ENCODE results near the gene MERTK. TPM values are rescaled to one million over a fixed set of nuclear protein-coding genes. Genes with fewer than 3 reads are reported as not detected.
A peak's percentile ranks its signal among the peaks of the same experiment; 100 is the strongest.

The MERTK gene
- total RNA-seq, 6 experiments from 2014 or later: 10.6 to 18.3 (median 13.1) TPM

GRCh38 chr2:111897630-111897923 is 830 bp upstream of the MERTK start:
- Histone ChIP-seq H3K4me1 (peaks cover 0 to 34% (median 15%) of the 10 kb centered on the region in 4 donors), H3K27ac (peak overlapping the region; percentile 62 to 68 (median 65)), H3K4me3 (peak overlapping the region; percentile 67 to 82 (median 76)), H3K36me3 (no peaks in the 10 kb centered on the region), H3K27me3 (no peaks in the 10 kb centered on the region), H3K9me3 (no peaks in the 10 kb centered on the region)
- TF ChIP-seq, protein P1, sequence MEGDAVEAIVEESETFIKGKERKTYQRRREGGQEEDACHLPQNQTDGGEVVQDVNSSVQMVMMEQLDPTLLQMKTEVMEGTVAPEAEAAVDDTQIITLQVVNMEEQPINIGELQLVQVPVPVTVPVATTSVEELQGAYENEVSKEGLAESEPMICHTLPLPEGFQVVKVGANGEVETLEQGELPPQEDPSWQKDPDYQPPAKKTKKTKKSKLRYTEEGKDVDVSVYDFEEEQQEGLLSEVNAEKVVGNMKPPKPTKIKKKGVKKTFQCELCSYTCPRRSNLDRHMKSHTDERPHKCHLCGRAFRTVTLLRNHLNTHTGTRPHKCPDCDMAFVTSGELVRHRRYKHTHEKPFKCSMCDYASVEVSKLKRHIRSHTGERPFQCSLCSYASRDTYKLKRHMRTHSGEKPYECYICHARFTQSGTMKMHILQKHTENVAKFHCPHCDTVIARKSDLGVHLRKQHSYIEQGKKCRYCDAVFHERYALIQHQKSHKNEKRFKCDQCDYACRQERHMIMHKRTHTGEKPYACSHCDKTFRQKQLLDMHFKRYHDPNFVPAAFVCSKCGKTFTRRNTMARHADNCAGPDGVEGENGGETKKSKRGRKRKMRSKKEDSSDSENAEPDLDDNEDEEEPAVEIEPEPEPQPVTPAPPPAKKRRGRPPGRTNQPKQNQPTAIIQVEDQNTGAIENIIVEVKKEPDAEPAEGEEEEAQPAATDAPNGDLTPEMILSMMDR (IDR thresholded peaks at IDR 0.05): no peak
- TF ChIP-seq POLR2A (IDR thresholded peaks at IDR 0.05): no peak
- no peak for ATAC-seq
- DNase-seq: no peak
- intact Hi-C loops (cut with DNase I): no loop called here
- WGBS (ENCODE audit: insufficient coverage, low coverage, low lambda C conversion rate, missing lambda C conversion rate): 4% methylated on average over 7 of the region's 7 CpGs

GRCh38 chr2:111898703-111899514 is 502 bp downstream of the MERTK start:
- Histone ChIP-seq H3K4me1 (peaks cover 0 to 32% (median 14%) of the 10 kb centered on the region in 4 donors), H3K9me3 (no peaks in the 10 kb centered on the region), H3K36me3 (no peaks in the 10 kb centered on the region), H3K27me3 (no peaks in the 10 kb centered on the region), H3K27ac (peak overlapping the region; percentile 65 to 79 (median 65)), H3K4me3 (peak overlapping the region; percentile 67 to 82 (median 76))
- peak in 2 of 3 donors; percentile 53 to 64 for DNase-seq
- ATAC-seq: peak; percentile 14 to 26 (median 22)
- intact Hi-C loops (cut with DNase I): no loop called here
- WGBS (ENCODE audit: insufficient coverage, low coverage, low lambda C conversion rate, missing lambda C conversion rate): 0% methylated on average over 12 of the region's 70 CpGs
- no peak for TF ChIP-seq POLR2A (IDR thresholded peaks at IDR 0.05)
- TF ChIP-seq, protein P1 (IDR thresholded peaks at IDR 0.05): no peak

DNA sequence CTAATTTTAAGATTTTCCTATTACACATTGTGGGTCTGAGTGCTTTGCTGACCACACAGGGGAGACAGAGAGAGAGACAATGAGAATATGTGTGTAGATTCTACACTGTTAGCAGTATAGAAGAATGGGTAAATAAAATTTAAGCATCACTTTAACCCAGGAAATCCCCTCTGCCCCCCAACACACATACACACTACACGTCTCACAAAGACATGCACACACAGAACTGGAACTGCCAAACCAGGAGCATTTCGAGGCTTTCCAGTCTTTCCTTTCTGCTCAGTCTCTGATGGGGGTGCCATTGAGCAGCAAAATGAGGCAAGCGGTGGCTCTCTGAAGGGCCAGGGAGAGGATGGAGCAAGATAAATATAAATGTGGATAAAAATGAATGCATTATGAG is 2.5 kb downstream of the MERTK start:
- Histone ChIP-seq H3K27me3 (no peaks in the 10 kb centered on the region), H3K36me3 (no peaks in the 10 kb centered on the region), H3K4me3 (peak overlapping the region in 2 of 3 donors; percentile 76 to 82), H3K27ac (peak overlapping the region in 1 of 3 donors; percentile 15), H3K9me3 (no peaks in the 10 kb centered on the region), H3K4me1 (peaks cover 0 to 34% (median 14%) of the 10 kb centered on the region in 4 donors)
- TF ChIP-seq, protein P1 (IDR thresholded peaks at IDR 0.05): peak; percentile 35 to 56 (median 48)
- no peak for TF ChIP-seq POLR2A (IDR thresholded peaks at IDR 0.05)
- peak in 1 of 3 donors; percentile 34 for DNase-seq
- ATAC-seq: peak in 2 of 4 donors; percentile 7 to 11
- WGBS (ENCODE audit: insufficient coverage, low coverage, low lambda C conversion rate, missing lambda C conversion rate): 0% methylated on average over 3 of the region's 3 CpGs
- intact Hi-C loops (cut with DNase I): no loop called here

DNA sequence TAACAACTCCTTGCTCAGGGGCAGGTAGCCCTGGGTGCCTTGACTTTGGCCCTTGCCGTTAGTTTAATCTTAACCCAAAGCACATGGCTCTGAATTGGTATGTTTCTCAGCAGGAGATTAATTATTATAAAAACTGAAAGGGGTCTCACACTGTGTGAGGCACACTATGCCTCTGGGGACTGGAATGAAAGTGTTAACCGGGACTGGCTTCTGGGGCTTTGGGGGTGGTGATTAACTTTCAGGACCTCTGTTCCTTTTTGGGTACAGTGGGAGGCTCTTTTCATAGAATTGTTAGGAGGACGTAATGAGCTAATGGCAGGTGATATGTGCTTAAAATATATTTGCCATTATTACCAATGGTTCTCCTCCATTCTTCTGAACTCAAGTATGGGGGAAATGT is 5.1 kb downstream of the MERTK start:
- no peak overlapping the region for H3K27ac ChIP-seq
- WGBS (ENCODE audit: insufficient coverage, low coverage, low lambda C conversion rate, missing lambda C conversion rate): 57% methylated on average over 3 of the region's 3 CpGs
- no peaks in the 10 kb centered on the region for H3K27me3 ChIP-seq
- intact Hi-C loops (cut with DNase I): no loop called here
- DNase-seq (no peak), ATAC-seq (no peak)
- H3K4me1 ChIP-seq: peaks cover 0 to 51% (median 15%) of the 10 kb centered on the region in 4 donors
- no peaks in the 10 kb centered on the region for H3K9me3 ChIP-seq
- TF ChIP-seq POLR2A (IDR thresholded peaks at IDR 0.05): no peak
- TF ChIP-seq, protein P1 (IDR thresholded peaks at IDR 0.05): no peak
- H3K36me3 ChIP-seq: no peaks in the 10 kb centered on the region
- H3K4me3 ChIP-seq: no peak overlapping the region

All from right lobe of liver (tissue), 6 donors.